H9 (cell line): ENCODE measurements around the gene MOAP1. TPM values are rescaled to one million over a fixed set of nuclear protein-coding genes. Genes with fewer than 3 reads are reported as not detected.
A peak's percentile ranks its signal among the peaks of the same experiment; 100 is the strongest.

ENCODE experiments used
- DNase-seq: peaks from one replicate; pipeline ENCODE4 v3.0.0-alpha.2; 2017
- H2AFZ ChIP-seq: one replicate; pipeline ENCODE4 v1.6.1; 2013; ENCODE audit warnings: mild to moderate bottlenecking, low read length, control low read depth, moderate library complexity
- H2AK5ac ChIP-seq: 2 replicates; pipeline ENCODE4 v1.6.1; 2013; ENCODE audit warnings: low read length, control low read depth, mixed read lengths; ENCODE audit not compliant: insufficient read length
- H2BK120ac ChIP-seq: one replicate; pipeline ENCODE4 v1.6.1; 2013; ENCODE audit warnings: low read depth, mild to moderate bottlenecking, low read length, control low read depth, inconsistent platforms; ENCODE audit not compliant: poor library complexity, severe bottlenecking
- H2BK12ac ChIP-seq: 2 replicates; pipeline ENCODE4 v1.6.1; 2013; ENCODE audit warnings: low read length, control low read depth, mixed read lengths, low read depth; ENCODE audit not compliant: insufficient read length
- H2BK15ac ChIP-seq: 2 replicates; pipeline ENCODE4 v1.6.1; 2013; ENCODE audit warnings: low read depth, low read length, control low read depth
- H2BK20ac ChIP-seq: one replicate; pipeline ENCODE4 v1.6.1; 2013; ENCODE audit warnings: low read depth, mild to moderate bottlenecking, low read length, control low read depth, inconsistent platforms; ENCODE audit not compliant: poor library complexity, severe bottlenecking
- H2BK5ac ChIP-seq: 2 replicates; pipeline ENCODE4 v1.6.1; 2013; ENCODE audit warnings: low read length, control low read depth, mixed read lengths; ENCODE audit not compliant: insufficient read length
- H3K14ac ChIP-seq: 2 replicates; pipeline ENCODE4 v1.6.1; 2013; ENCODE audit warnings: low read length, control low read depth; ENCODE audit not compliant: insufficient read depth
- H3K18ac ChIP-seq: 2 replicates; pipeline ENCODE4 v1.6.1; 2013; ENCODE audit warnings: low read depth, mild to moderate bottlenecking, mixed read lengths, low read length, control low read depth; ENCODE audit not compliant: insufficient read length
- H3K23ac ChIP-seq: 2 replicates; pipeline ENCODE4 v1.6.1; 2013; ENCODE audit warnings: low read length, control low read depth, mixed read lengths, low read depth; ENCODE audit not compliant: insufficient read length
- H3K23me2 ChIP-seq: 2 replicates; pipeline ENCODE4 v1.6.1; 2013; ENCODE audit warnings: low read depth, mild to moderate bottlenecking, mixed read lengths, low read length, control low read depth; ENCODE audit not compliant: insufficient read length, poor library complexity, severe bottlenecking
- H3K27ac ChIP-seq: 2 replicates; pipeline ENCODE4 v1.5.1; 2013; ENCODE audit warnings: low read length, control low read depth, mixed read lengths, low read depth; ENCODE audit not compliant: insufficient read length
- H3K27me3 ChIP-seq: 2 replicates; pipeline ENCODE4 v1.6.1; 2013; ENCODE audit warnings: low read length, control low read depth, inconsistent platforms; ENCODE audit not compliant: insufficient read depth
- H3K4ac ChIP-seq: 2 replicates; pipeline ENCODE4 v1.6.1; 2013; ENCODE audit warnings: low read depth, mild to moderate bottlenecking, control low read depth, inconsistent platforms, low read length, moderate library complexity
- H3K4me1 ChIP-seq: 2 replicates; pipeline ENCODE4 v1.6.1; 2013; ENCODE audit warnings: low read length, control low read depth, inconsistent platforms; ENCODE audit not compliant: insufficient read depth
- H3K4me2 ChIP-seq: 2 replicates; pipeline ENCODE4 v1.6.1; 2013; ENCODE audit warnings: low read length, control low read depth, mixed read lengths; ENCODE audit not compliant: insufficient read length, insufficient read depth
- H3K56ac ChIP-seq: 2 replicates; pipeline ENCODE4 v1.6.1; 2013; ENCODE audit warnings: low read depth, mild to moderate bottlenecking, mixed read lengths, low read length, control low read depth; ENCODE audit not compliant: insufficient read length
- H3K79me1 ChIP-seq: 2 replicates; pipeline ENCODE4 v1.6.1; 2013; ENCODE audit warnings: low read depth, mild to moderate bottlenecking, moderate library complexity, low read length, control low read depth, inconsistent platforms; ENCODE audit not compliant: insufficient read depth, poor library complexity, severe bottlenecking
- H3K79me2 ChIP-seq: 2 replicates; pipeline ENCODE4 v1.6.1; 2013; ENCODE audit warnings: low read length, control low read depth, inconsistent platforms; ENCODE audit not compliant: insufficient read depth
- H3K9ac ChIP-seq: 2 replicates; pipeline ENCODE4 v1.6.1; 2013; ENCODE audit warnings: low read length, control low read depth, mixed read lengths; ENCODE audit not compliant: insufficient read length; ENCODE audit errors: extremely low read depth
- H3K9me3 ChIP-seq: one replicate; pipeline ENCODE4 v1.6.1; 2013; ENCODE audit warnings: low read depth, low read length, inconsistent platforms; ENCODE audit not compliant: control insufficient read depth
- H3T11ph ChIP-seq: one replicate; pipeline ENCODE4 v1.6.1; 2013; ENCODE audit warnings: mild to moderate bottlenecking, low read length, control low read depth, inconsistent platforms
- H4K20me1 ChIP-seq: one replicate; pipeline ENCODE4 v1.6.1; 2013; ENCODE audit not compliant: control insufficient read depth, insufficient read length, insufficient read depth
- H4K5ac ChIP-seq: 2 replicates; pipeline ENCODE4 v1.6.1; 2013; ENCODE audit warnings: low read depth, mild to moderate bottlenecking, mixed read lengths, low read length, control low read depth; ENCODE audit not compliant: insufficient read length
- H4K8ac ChIP-seq: replicated peaks from 2 replicates; pipeline ENCODE4 v1.6.1; 2013; ENCODE audit warnings: low read length, control low read depth, mixed read lengths, low read depth; ENCODE audit not compliant: insufficient read length
- H4K91ac ChIP-seq: 2 replicates; pipeline ENCODE4 v1.6.1; 2013; ENCODE audit warnings: low read depth, mild to moderate bottlenecking, moderate library complexity, mixed read lengths, low read length, control low read depth; ENCODE audit not compliant: insufficient read length
- H3K27ac Mint-ChIP-seq, 3 experiments: 2 replicates in 2 of 3; 3 replicates in 1 of 3; pipeline ENCODE4 v1.8.0; 2020 to 2021; ENCODE audit warnings: mixed read lengths in 3 of 3, mild to moderate bottlenecking in 1 of 3, moderate library complexity in 1 of 3
- H3K27me3 Mint-ChIP-seq: 2 replicates; pipeline ENCODE4 v1.8.0; 2021; ENCODE audit warnings: low read depth, mild to moderate bottlenecking, moderate library complexity, mixed read lengths
- H3K36me3 Mint-ChIP-seq, 3 experiments: 2 replicates in 2 of 3; 3 replicates in 1 of 3; pipeline ENCODE4 v1.8.0; 2020 to 2021; ENCODE audit warnings: low read depth in 3 of 3, mixed read lengths in 3 of 3; ENCODE audit not compliant: insufficient read depth in 1 of 3
- H3K4me1 Mint-ChIP-seq, 2 experiments: 2 replicates each; pipeline ENCODE4 v1.8.0; 2020; ENCODE audit warnings: mixed read lengths in 2 of 2
- H3K4me3 Mint-ChIP-seq, 2 experiments: 2 replicates in 1 of 2; 3 replicates in 1 of 2; pipeline ENCODE4 v1.8.0; 2020 to 2021; ENCODE audit warnings: mild to moderate bottlenecking in 2 of 2, mixed read lengths in 2 of 2, moderate library complexity in 1 of 2
- H3K9me3 Mint-ChIP-seq, 2 experiments: 2 replicates in 1 of 2; 3 replicates in 1 of 2; pipeline ENCODE4 v1.8.0; 2020; ENCODE audit warnings: mild to moderate bottlenecking in 2 of 2, mixed read lengths in 2 of 2, moderate library complexity in 1 of 2
- WGBS: extraction: QIAGEN DNeasy Blood & Tissue Kit; methylation state at CpG from one replicate; pipeline ENCODE4 v1.1.7; 2013; ENCODE audit warnings: missing lambda C conversion rate, low lambda C conversion rate, mixed read lengths; ENCODE audit not compliant: insufficient read length; ENCODE audit errors: extremely low coverage; 5-methylcytosine and 5-hydroxymethylcytosine counted together
- total RNA-seq: library from RNA; stranded (reverse); gene quantifications from 2 replicates; pipeline ENCODE4 v1.2.1, GENCODE V29; 2021
- TF ChIP-seq, protein P1 (sequence below): fragments of 200-600 bp; sonication (generic); conservative IDR thresholded peaks from 3 replicates; pipeline ENCODE4 v1.8.0; 2021; ENCODE audit warnings: antibody characterized with exemption, mild to moderate bottlenecking

Gene MOAP1
- total RNA-seq, 1 experiment from 2014 or later = 13.6 TPM

DNA sequence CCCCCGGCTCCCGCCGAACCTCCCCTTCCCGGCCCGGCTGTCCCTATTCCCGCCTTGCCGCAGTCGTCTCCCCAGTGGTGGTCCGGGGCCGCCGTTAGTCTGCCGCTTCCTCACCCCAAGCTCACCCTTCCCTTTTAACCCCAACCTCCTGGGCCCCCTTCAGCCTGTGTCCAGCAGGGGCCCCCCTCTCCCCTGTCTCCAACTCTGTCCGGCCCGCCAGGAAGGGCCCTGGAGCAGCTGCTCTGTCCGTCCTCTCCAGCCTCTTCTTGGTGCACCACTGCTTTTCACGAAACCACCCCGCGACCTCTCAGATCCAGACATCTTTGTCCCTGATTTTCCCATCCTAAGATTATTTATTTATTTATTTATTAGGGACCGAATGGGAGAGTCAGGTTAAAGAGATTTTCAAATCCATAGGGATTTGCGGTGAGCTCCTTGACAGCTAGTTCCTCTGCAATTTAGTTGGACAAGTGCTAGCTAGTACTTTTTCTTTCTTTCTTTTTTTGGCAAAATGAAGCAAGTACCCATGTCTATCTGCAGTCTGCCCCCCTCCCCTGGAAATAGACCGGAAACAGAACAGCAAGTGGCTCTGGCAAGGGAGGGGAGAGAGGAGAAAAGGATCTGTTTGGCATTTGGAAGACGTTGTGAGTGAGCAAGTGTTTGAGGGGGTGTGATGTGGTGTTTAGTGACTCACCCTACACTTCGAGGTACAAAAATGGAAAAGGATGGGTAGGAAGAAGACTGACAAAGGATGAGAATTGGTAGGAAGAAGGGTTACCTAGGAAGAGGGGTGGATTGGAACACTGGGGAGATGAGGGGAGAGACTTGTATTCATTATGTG is 23.0 kb upstream of the MOAP1 start:
- peaks cover 0 to 4% of the 10 kb centered on the region in 2 experiments; a peak in 1 of 5 replicates for H3K9me3 Mint-ChIP-seq
- Histone ChIP-seq H2BK12ac (no peak overlapping the region), H2BK5ac (no peak overlapping the region), H2AFZ (no peak overlapping the region), H3K56ac (no peak overlapping the region), H3K23me2 (peaks cover 10% of the 10 kb centered on the region), H3K9me3 (no peaks in the 10 kb centered on the region), H2BK120ac (no peak overlapping the region), H4K8ac (no peak overlapping the region), H3K4me1 (no peaks in the 10 kb centered on the region; the same call in 1 of the 2 replicates), H4K20me1 (no peaks in the 10 kb centered on the region), H4K91ac (no peak overlapping the region), H4K5ac (no peak overlapping the region), H3K27ac (no peak overlapping the region), H2AK5ac (no peak overlapping the region), H3K18ac (peak overlapping the region; percentile 56), H3K27me3 (no peaks in the 10 kb centered on the region), H3K14ac (peak overlapping the region; percentile 25), H2BK20ac (no peak overlapping the region), H3K4me2 (peak overlapping the region; percentile 95), H3K79me1 (no peaks in the 10 kb centered on the region), H2BK15ac (no peak overlapping the region), H3T11ph (no peak overlapping the region), H3K4ac (no peak overlapping the region), H3K79me2 (no peaks in the 10 kb centered on the region), H3K23ac (no peak overlapping the region), H3K9ac (peak overlapping the region; percentile 69)
- H3K4me1 Mint-ChIP-seq = peaks cover 7 to 15% of the 10 kb centered on the region in 2 experiments
- no peaks in the 10 kb centered on the region for H3K27me3 Mint-ChIP-seq
- H3K27ac Mint-ChIP-seq = peak overlapping the region; percentile 41 to 65 (median 52); a peak in 5 of 7 replicates
- TF ChIP-seq, protein P1, sequence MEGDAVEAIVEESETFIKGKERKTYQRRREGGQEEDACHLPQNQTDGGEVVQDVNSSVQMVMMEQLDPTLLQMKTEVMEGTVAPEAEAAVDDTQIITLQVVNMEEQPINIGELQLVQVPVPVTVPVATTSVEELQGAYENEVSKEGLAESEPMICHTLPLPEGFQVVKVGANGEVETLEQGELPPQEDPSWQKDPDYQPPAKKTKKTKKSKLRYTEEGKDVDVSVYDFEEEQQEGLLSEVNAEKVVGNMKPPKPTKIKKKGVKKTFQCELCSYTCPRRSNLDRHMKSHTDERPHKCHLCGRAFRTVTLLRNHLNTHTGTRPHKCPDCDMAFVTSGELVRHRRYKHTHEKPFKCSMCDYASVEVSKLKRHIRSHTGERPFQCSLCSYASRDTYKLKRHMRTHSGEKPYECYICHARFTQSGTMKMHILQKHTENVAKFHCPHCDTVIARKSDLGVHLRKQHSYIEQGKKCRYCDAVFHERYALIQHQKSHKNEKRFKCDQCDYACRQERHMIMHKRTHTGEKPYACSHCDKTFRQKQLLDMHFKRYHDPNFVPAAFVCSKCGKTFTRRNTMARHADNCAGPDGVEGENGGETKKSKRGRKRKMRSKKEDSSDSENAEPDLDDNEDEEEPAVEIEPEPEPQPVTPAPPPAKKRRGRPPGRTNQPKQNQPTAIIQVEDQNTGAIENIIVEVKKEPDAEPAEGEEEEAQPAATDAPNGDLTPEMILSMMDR = peak; percentile 58
- peak overlapping the region; percentile 86 to 98 for H3K4me3 Mint-ChIP-seq
- WGBS = no CpG with 5 or more reads among the region's 23 CpGs
- no peak for DNase-seq
- peaks cover 5 to 18% (median 12%) of the 10 kb centered on the region in 3 experiments; a peak in 5 of 7 replicates for H3K36me3 Mint-ChIP-seq
